Muscle of back (tissue), 11 donors: Measurements from ENCODE around the gene HIP1R. TPM values are rescaled to one million over a fixed set of nuclear protein-coding genes. Genes with fewer than 3 reads are reported as not detected.

Experiments used
- DNase-seq, 3 donors: peaks; one replicate each; pipeline versions ENCODE4 v3.0.0 to v3.0.0-alpha.2; 2013
- polyA plus RNA-seq, 10 donors: library from polyadenylated mRNA; unstranded; fragments of 120-200 nt; gene quantifications; one replicate each; pipeline ENCODE4 v1.2.1, GENCODE V29; 2013; ENCODE audit not compliant: insufficient read length in 10 of 10

HIP1R gene
- polyA plus RNA-seq, 10 donors = 4.6 to 9.5 (median 7.3) TPM

DNA sequence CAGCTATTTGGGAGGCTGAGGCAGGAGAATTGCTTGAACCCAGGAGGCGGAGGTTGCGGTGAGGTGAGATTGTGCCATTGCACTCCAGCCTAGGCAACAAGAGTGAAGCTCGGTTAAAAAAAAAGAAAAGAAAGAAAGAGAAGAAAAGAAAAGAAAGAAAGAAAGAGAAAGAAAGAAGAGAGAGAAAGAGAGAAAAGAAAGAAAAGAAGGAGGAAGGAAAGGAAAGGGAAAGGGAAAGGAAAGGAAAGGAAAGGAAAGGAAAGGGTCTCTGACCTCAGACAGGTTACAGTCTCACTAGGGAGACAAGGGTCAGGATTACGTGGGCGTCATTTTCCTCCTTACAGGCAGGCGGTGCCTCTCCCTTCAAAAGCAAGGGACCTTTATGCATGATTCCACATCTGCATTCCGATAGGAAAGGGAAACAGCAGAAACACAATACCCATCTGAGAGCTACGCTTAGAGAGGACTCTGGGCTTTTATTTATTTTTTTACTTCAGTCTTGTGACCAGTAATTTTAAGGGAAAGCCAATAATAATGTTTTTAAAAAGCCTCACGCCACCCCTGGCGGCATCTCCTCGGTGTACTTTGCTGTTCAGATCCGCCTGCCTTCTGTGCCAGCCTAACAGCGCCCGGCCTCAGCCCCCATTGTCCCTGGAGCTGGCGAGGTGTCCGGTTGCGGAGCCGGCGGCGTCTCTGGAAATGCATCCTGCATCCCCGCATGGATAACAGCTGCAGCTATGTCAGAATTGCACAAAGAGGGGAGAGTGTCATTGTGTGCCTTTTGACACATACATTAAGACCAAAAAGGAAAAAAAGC is 945 bp upstream of the HIP1R start:
- peak in 2 of 3 donors; percentile 47 to 81 for DNase-seq

DNA sequence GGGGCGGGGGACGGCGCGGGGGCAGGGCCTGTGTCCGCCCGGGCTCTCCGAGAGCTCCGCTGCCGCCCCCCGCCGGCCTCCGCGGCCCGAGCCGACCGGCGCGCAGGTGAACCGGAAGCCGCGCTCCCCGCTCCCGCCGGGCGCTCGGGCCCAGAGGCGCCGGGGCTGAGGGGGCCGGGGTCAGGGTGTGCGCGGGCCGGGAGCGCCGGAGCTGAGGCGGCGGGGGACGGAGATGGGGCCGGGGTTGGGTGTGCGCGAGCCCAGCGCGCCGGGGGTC is 431 bp downstream of the HIP1R start:
- DNase-seq = no peak

DNA sequence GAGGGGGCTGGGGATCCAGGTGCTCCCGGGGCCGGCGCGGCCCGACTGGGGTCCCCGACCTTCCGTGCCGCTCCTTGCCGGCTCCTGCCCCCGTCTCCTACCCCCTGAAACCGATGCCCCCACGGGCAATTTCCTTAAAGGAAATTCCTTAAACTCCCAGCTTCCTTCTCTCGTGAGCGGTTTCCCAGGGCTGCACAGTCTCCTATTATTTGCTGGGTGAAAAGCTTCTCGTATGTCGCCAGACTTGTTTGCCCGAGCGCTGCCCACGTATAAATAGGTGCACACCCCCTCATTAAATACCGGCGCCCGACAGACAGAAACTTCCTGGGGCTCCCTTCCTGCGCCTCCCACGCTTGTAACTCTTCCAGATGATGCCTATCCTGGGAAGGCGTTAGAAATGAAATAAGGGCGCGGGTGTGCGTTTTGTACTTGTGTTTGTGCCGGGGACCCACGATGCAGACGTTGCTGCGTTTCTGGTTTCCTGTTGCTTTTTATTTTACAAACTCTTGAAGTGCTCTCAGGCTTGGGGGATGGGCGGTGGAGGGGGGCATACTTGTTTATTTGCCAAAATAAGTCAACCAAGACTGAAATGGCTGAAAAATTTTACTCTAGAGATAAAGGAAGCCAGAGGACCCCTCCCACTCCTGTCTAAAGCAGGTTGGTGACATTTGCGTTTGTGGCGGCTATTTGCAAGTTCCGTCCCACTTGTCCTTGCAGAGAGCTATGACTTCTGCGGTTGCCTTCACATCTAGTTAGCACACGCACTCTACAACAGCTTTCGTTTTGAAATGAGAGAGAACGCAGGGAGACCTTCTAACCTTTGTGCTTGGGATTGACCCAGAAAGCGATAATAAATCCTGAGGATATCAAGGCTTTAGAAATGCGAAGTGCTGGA is 1.0 kb downstream of the HIP1R start:
- peak in 1 of 3 donors; percentile 47 for DNase-seq

DNA sequence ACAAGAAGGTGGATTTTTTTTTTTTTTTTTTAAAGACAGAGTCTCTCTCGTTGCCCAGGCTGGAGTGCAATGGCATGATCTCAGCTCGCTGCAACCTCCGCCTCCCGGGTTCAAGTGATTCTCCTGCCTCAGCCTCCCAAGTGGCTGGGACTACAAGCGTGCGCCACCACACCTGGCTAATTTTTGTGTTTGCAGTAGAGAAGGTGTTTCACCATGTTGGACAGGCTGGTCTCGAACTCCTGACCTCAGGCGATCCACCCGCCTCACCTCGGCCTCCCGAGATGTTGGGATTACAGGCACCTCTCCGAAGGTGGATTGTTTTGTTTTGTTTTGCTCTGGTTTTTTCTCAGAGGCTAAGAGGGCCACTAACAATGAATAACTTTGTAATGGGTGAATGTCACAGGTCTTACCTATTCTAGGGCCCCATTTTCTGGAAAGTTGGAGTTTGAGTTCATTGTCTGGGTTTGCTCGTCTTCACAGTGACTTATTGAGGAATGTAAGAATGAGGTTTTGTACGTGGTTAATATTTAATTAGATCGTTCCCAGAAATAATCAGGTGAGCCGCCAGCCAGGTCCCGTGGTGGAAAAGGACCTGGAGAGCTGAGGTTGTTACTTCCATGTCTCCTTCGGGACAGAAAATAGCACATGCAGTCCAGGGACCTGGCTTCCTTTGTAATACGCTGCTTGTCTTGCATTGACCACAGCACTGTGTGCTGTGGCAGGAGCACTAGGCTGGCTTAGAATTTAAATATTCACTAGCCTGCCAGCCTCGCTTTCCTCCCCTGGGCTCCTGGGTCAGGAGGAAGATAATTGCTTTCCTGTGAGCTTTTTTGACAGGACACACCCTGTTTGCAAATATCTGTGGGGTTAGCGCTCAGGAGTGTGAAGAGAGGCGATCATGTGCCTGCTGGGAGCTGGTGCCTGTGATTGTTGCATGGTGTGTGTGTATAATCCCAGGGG is 2.3 kb downstream of the HIP1R start:
- DNase-seq = no peak

DNA sequence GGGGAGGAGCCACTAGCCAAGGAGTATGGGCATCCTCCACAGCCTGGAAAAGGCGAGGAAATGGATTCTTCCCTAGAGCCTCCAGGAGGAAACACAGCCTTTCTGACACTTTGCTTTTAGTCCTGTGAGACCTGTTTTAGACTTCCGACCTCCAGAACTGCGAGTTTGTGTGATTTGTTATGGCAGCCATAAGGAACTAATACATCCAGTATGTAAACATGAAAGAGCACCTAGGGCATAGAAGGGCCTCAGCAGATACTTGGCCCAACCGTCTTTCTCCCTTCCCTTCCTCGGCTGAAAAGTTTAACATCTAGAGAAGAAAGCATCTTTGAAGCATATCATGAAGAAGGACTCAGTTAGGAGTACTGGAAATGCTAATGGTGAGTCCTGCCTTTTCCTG is 3.6 kb downstream of the HIP1R start:
- DNase-seq = no peak

DNA sequence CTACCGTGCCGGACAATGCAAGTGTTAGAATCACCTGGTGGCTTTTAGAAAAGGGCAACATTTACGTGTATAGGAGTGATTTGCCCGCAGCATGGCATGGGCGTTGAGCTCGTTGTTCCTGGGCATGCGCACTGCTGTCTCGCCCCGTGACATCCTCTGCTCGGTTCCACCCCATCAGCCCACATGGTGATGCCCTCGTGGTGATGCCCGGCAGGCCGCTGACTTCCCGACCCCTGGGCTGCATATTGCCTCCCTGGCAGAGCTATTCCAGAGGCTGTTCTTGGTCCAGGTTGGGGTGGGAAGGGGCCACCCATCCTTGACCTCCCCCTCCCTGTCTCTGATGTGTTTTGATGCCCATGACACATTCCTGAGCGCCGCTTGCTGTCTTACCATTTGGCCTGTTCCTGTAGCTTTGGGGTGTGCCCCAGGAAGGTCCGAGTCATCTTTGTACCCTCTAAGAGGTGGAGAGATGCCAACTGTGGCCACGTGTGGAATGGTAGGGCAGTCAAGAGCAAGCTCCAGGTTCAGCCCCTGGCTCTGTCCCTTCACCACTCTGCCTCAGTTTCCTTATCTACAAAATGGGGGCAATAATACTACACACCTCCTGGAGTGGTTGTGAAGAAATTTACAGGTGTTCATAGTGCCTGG is 4.8 kb downstream of the HIP1R start:
- no peak for DNase-seq

DNA sequence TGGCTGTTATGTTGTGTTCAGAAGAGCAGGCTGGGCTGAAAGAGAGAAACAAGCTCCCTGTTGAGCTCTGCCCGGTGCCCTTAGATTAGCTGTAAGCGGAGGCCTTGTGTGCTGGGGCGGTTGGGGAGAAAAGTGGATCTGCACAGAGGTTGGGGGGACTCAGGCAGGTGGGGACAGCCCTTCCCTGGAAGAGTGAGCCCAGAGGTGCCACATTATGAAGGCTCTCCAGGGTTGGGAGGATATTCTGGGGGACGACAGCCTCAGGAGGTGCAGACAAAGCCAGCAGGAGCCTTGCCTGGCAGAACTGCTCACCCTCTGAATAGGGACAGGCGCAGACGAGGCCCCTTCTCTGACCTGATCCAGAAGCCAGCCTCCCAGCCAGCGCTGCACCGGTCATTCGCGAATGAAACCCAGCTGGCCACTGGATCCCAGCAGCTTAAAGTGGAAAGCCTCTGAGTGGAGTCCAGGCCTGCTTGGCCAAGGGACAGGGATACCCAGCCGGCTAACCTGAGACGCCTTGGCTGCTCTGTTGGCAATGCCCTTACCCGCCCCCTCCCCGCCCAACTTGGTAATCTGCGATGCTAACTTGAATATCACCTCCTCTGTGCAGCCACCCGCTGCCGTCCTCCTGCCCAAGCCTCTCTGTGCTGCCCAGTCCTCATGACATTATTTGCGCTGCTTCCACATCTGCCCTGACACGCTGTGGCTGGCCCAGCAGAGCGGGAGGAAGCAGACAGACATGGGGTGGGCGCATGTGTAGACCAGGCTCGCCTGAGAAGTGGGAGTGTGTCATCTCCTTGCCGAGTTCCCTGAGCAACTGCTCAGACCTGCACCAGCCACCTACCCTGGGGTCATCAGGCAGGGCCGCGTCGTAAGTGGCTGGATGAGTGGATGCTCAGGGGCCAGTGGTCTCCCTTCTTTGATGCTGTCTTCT is 5.6 kb downstream of the HIP1R start:
- DNase-seq = no peak

DNA sequence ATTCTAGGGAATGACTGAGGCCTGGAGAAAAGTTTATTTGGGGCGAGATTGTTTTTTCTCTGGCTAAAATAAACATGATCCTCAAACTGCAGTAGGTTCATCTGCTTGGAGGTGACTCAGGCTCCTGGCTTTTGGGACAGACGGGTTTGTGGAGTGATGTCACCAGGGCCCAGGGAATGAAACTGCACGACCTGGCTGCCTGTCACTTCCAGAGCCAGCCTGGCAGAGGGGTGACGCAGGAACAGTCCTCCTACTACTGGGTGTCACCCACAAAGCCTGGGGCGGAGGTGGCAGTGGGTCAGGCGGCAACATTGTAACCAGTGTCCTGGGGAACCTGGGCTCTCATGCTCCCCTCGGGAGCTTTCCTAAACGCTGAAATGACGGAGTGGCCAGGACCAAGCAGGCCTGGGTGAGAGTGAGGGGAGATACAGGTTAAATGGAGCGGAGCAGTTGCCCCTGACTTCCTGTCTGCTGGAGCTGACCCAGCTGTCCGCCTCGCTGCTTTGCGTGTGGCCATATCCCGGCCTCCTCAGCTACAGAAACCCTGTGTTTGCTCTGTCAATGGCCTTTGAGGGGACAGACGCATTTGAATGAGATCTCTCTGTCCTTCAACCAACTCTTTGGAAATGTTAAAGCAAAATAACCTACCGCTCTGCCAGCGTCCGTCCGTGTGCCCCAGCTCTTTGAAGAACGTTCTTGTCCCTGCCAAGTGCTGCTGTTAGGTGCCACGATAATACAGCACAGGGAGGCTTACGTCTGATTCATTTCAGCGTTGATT is 6.5 kb downstream of the HIP1R start:
- DNase-seq = no peak

DNA sequence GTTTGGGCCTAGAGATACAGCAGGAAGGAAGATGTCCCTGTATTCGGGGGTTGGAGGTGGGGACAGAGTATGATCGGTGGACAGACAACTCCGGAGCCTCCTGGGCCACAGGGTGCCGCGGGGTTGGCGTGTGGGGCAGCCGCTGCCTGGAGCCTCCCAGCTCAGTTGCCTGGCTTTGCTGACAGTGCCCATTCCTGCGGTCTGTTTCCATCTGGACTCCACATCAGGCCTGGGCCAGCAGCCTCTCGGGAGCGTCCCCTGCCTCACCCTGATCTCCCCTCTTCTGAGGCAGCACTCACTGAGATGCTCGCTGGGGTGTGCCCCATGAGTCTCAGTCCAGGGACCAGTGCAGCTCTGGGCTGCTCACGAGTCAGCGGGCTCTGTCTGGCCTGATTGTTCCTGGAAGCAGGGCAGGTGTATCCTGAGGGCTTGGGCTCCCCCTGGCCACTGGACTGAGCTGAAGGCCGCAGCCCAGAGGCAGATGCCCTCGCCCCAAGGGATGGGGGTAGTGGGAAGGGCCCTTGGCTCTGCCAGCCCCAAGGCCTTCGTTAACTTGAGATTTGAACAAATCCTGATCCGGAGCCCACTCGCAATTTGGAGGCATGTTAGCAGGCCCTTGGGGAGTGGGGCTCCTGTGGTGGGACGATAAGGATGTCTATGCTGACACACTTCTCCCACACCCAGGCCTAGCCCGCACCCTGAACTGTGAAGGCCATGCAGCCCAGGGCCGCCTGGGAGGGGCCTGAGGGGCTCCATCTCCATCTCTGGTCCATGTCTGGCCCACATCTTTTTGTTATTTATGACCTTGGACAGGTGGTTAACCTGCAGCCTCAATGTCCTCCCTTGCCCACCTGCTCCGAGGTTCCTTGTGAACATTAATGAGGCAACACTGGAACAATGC is 7.5 kb downstream of the HIP1R start:
- DNase-seq = no peak

DNA sequence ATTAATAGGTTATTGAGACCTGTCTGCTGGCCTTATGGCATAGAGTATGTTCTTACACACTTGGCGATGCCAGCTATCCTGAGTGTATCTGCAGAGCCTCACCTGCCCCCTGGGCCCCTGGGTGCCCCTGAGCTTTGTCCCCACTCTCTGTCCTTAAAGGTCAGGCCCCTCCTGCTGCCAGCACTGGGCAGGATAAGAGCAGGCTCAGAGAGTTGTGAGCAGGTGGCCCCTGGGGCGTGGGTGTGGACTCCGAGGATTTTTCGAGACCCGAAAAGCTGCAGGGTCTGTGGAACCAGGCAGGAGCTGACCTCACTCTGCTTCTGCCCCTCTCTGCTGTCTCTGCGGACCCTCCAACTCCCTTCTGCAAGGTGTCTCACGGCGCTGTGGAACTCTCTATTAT is 8.2 kb downstream of the HIP1R start:
- no peak for DNase-seq

DNA sequence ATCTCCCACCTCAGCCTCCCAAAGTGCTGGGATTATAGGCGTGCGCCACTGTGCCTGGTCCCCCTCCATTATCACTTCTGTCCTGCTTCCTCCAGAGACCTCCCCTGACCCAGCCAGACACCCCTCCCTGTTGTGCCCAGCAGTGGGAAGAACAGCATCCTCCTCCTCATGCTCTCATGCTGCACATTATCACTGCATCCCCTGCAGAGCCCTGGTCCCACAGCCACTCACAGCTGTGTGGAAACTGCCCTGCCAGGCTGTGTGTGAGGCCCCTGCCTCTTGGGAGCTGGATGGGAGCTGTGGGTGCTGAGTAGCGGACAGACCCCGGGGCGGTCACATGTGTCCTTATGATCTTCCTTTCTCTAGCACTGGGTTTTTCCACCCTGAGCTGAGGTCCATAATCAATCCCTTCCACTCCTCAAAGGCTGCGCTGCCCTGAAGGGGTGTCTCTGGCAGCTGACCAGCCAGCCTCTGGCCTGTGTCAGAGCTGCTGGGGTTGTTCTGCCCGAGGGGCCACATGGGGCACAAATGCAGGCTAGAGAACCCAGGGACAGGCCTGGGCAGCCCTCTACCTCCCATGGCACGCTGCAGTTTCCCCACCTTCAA is 9.2 kb downstream of the HIP1R start:
- DNase-seq = no peak

DNA sequence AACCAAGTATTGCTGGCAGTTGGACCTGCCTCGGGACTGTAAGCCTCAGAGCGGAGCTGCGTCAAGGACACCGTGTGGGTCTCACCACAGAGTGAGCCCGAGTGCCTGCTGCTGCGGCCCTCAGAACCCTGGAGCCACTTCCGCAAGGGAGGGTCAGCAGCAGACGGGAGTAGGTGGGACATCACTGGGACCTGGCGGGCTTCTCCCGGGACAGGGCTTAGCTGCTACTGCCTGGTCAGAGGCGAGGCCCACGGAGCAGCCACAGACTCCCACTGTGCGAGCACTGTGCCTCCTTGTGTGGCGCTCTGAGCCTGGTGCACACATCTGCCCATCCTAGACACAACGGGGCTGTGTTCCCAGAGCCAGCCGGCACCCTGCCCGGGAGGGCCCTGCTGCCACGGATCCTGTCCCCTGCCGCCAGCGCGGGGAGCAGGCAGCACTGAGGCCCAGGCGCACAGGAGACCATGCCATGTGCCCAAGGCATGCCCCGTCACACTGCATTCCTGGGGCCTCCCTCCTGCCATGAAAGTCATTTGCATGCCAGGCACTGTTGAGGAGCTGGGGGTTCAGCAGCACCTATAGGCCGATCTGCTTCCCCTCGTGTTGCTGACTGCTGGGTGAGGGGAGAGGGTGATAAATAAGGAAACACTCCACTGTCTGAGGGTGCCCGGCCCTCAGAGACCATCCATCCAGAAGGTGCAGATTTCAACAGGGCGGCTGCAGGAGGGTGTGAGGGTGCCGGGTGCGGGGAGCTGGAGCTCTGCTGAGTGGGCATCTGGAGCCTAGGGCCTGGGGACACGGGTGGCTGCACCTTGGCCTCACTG is 10.0 kb downstream of the HIP1R start:
- DNase-seq = no peak

DNA sequence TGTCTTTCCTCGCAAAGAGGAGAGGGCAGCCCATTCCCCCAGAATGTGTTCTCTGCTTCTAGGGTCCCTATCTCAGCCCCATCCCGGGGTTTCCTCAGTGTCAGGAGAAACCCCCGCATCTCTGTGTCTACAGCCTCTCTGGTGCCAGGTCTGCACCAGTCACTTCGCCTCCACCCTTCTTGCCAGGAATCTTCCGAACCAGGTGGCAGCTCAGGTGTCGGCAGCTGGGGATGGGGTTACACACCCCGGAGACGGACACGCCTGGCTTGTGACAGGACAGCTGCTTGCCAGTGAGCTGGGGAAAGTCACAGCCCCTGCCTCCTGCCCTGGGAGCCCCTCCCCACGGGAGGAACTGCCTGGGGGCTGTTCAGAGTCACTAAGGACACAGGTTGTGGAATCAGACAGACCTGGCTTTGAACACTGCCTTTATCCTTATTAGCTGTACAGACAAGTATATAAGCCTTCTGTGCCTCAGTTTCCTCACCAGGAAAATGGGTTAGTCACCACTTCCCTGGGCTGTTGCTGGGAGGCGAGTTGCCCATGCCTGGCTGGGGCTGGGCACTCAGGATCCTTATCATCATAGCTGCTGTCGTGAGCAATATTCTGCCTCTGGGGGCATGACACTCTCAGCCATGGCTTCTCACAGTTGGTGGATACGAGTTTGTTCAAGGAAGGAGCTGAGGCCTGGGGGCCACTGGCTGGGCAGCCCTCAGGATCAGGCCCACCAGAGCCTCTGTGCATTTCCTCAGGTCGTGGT is 10.8 kb downstream of the HIP1R start:
- DNase-seq = no peak

DNA sequence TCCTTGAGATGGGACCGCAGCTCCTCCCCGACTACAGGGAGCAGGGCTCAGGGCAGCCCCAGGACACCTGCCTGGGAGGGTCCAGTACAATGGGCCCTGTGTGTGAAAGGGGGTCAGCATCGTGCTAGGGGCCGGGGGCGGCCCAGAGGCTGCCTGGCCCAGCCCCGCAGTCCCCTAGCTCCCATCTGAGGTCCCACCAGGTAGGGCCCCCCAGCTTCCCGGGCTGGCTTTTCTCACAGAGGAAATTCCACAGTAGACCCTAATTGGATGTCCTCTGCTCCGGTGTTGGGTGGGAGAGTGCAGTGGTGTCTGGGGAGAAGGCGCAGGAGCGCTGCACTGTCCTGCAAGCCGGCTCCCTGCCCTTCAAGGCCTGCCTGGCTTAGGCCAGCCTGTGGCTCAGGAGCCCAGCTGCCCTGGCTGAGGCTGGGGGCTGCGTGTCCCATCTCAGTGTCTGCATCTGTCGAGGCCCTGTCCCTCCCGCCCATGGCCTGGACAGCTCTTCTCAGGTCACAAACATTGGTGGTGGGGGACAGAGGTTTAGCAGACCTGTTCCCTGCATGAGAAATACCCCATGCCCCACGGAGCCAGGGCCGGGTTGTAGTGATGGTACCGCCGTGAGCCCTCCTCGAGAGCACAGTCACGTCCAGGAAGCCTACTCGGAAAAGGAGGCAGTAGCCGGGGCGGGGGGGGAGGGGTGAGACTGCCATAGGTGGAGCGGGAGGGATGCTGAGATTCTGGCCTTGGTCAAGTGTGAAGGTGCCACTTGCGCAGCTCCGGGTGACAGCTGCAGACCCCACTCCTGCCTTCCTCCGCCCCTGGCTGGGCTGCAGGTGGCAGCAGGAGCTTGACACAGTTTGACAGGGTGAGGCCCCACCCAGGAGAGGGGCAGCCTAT is 11.6 kb downstream of the HIP1R start:
- no peak for DNase-seq

DNA sequence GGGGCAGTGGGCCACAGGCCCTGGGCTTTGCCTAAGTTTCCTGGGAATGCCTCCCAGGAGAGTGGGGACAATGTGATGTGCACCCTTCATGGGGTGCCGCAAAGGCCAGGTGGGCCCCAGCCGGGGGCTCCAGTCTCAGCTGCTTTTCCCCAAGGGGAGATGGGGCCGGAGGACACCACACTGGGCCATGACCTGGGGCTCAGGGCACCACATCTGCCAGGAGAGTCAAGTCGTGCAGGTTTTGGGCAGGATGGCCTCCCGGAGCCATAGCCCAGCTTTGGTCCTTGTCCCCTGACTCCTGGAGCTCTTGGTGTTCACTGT is 12.2 kb downstream of the HIP1R start:
- DNase-seq = no peak
